ELF-1 (cell line): ENCODE results near the gene BRDT.
"Not testable (repeated sequence)": the region's sequence is repeated elsewhere in the genome, so short reads cannot be mapped to it uniquely, and the experiment has no call there.

Source experiments
- DNase-seq: peaks from one replicate; pipeline ENCODE4 v3.0.0-alpha.2; 2016; ENCODE audit warnings: low read depth, low spot score

Gene BRDT

DNA sequence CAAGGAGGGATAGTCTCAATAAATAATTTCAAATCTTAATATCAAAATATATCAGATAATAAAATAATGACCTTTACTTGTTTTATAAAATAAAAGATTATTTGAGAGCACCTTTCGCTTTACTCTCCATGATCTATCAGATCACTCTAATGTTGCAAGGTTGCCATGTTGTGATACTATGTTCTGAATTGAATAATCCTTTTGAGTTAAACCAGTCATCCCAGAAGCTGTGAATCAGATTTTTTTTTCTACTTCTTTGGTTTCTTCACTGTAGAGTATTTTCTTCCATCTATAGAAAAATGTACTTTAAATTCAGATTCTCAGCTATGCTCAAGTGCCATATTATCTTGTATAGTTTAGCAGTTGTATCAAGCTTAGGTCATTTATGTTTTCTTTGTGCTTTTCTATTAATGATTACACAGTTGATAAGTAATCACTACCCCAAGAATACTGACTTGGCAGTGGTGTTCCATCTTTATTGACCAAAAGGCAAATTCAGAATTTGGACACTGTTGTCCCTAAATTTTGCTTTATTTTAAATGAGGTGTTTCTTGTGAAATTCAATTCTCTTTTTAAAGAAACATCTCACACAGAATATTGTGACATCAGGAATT is 32.9 kb downstream of the BRDT start:
- no peak for DNase-seq

DNA sequence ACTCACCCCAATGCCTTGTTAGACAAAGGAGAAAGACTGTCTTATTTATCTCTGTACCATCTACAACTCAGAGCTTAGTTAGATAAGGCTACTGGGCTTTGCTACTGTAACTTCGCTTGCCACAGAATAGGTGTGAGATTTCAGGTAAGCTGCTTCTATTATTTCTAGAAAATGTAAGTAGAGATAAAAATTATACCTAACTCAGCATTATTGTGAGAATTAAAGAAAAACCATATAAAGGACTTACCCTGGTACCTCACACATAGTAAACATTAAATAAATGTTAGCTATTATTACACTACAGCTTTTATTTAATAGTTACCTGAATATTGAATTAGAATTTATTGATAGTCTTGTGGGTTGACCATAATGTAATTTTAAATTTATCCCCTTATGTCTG is 44.1 kb downstream of the BRDT start:
- no peak for DNase-seq

DNA sequence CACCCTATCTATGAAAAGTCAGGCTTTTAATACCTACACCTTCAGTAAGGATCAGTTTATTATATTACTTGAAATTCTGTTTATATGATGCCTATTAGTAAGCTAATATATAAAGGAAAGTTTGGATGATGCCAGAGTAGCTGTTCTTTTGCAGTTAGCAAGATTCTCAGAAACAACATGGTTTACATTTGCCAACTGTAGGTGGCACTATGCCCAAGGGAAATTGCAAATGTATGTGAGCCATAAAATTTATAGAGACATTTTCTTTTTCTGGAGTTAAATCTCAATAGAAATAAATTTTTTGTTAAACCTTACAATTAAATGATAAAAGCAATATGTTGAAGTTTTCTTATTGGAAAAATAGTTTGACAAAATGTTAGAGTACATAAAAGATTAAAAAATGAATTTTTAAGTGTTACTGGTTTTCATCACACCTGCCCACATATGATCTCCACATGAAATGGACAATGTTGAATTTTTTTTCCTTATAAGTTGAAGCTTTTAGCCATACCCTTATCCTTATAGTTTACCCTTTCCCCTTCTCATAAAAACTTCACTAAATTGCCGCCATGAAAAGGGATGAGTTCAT is 48.5 kb downstream of the BRDT start:
- no peak for DNase-seq

DNA sequence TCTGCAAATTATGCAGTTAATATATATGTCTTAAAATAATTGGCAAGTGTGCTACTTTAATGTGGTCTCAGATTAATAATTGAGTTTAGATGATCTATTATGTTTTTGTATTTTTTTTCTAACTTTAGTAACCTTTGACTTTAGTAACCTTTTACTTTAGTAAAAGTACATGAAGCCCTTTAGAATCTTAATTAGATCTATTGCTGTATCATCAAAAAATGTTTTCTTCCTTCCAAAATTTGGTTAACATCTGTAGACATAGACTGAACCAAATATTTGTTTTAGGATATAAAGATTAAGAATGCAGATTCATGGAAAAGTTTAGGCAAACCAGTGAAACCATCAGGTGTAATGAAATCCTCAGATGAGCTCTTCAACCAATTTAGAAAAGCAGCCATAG is 54.9 kb downstream of the BRDT start:
- DNase-seq, result no peak

DNA sequence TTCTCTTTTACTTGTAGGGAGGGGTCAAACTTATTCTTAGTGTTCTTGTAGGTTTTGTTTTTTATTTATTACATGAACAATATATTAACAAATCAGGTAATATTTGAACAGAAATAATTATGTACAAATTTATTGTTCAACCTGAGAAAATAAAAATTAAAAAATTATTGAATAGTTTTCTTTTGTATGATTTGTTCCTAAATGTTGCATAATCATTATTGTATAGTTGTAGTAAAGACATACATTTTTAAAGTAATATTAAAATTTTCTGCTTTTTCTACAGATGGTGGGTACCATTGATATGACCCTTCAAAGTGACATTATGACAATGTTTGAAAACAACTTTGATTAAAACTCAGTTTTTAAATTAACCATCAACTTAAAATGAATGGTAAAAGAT is 64.7 kb downstream of the BRDT start:
- DNase-seq, result no peak

DNA sequence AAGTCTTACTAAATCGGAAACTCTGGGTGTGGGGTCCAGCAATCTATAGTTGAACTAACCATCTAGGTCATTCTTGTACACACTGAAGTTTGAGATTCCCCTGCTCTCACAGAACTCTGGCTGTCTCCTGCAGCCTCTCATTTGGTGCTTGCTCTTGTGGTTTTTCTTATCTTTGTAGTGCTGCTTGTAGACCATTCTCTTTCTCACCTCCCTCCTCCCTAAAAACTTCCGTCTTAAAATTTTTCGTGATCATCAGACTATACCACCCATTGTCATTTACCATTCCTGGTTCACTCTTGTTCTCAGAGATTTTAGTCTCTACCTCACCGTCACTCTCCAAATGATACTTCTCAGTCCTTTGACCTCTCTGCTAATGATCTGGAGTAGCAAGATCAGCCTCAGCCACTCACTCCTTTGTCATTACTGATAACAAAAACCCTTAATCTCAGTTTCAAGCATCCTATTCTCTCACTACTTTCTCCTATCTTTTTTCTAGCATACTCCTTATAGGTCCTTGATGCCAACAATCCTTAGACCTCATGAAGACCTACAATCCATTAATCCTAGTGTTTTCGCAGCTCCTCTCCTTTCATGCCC is 67.6 kb downstream of the BRDT start:
- DNase-seq, result no peak

DNA sequence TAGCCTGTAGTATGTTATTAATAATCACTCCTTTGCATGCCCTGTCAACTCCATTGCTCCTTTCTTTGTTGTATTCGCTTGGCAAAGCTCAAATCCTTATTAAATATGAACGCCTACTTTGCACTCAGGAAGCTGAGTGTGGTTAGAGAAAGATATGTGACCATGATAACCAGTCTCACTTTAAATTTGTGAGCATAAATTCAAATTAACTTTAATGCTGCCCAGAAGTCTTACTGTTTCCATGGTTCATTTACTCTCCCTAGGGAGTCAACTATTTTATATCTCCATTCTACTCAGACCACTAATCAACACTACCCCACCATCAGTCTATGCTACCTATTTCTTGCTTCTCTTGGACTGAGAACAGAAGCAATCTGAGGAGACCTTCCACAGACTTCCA is 68.5 kb downstream of the BRDT start:
- DNase-seq, result no peak

DNA sequence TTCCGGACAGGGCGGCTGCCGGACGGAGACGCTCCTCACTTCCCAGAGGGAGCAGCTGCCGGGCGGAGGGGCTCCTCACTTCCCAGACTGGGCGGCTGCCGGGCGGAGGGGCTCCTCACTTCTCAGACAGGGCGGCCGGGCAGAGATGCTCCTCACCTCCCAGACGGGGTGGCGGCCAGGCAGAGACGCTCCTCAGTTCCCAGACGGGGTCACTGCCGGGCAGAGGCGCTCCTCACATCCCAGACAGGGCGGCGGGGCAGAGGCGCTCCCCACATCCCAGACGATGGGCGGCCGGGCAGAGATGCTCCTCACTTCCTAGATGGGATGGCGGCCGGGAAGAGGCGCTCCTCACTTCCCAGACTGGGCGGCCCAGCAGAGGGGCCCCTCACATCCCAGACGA is 76.8 kb downstream of the BRDT start:
- DNase-seq, result not testable (repeated sequence)

DNA sequence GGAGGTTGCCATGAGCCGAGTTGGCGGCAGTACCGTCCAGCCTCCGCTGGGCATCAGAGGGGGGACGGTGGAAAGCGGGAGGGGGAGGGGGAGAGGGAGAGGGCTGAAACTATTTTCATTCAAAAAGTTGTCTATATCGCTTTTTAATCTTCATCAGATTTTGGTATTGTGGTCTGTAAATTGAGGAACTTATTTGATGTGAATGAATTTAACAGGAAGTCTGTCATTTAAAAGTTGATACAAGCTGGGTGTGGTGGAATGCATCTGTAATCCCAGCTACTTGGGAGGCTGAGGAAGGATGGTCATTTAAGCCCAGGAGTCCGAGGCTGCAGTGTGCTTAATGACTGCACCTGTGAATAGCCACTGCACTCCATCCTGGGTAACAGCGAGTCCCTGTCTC is 77.6 kb downstream of the BRDT start:
- DNase-seq, result no peak

DNA sequence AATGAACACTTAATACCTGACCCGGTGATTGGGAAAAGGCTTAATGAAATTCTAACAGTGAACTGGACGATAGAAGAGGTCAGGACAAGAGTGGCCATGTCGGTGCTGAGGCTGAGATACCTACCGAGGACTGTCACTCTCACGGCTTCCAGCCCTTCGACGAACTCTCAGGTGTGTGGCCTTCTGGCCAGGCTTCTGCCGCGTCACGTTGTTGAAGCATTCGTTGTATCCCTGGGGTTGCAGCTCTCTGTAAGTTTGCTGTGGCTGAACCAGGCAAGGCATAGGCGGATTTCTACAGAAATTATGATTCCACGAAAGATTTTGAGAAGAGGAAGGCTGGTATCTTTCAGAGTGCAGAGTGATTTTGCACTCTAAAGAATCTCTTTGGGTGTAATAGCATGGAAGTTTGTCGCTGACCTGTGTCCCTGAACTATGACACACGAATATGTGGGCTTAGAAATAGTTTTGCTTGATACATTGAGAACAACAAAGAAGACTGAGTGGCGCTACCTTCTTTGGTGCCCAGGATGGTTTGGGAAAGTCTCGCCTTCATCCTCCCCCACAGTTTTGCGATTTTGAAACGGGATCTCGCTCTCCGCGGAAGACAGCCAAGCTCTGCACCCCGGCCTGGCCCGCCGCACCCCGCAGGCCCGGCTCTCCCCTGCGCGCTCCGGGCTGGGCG is 80.2 kb downstream of the BRDT start:
- DNase-seq, result peak; percentile 10

DNA sequence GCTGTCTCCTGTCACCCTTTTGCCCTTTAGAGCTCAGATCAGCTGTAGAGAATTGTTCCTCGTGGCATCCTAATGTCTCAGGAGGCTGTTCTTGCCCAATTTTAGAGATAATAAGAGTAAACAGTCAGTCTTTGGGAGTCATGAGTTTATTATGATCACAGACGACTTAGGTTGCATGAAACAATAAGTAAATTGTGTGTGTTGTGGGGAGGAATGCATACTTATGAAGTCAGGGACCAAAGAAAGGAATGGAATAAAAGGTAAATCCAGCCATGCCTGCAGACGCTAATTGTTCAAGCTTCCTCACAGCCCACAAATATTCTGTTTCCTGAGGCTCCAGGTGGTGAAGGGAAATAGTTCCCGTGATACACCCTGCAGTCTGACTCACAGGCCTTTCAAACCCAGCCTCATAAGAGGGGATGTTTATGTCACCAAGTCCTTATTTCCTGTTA is 81.5 kb downstream of the BRDT start:
- DNase-seq, result peak; percentile 32

DNA sequence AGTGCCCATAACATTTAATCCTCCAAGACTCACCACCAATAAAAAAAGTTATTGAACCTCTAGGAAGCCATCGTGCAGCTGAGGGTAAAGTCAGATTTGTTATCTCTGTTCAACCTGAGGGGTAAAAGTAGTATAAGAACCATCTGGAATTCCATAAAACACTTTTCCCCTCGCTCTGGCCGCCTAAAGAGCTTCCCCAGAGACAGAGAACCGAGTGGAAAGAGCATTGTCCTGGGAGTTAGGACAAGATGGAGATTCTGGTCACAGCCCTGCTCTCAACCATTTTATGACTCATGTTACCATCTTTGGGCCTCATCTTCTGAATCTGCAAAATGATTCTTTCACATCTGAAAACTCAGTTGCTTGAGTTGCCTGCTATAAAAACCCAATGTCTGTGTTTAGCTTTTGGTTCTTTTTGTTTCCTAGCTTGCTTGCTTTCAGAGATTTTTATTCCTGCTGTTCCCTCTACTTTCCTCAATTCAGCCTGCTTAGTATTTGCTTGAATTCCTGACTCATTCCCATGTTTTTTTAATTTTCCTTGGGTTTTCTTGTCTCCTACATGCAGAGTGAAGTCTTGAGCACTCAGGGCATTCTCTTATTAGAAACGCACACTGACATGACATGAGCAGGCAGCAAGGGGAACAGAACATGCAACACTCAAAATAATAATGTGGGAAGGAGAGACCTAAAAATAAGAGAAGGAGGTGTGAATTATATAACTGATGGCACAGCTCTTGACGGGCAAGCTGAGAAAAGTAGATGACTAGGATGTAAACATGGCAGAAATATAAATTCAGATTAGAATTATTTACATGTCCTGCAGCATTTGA is 82.3 kb downstream of the BRDT start:
- no peak for DNase-seq

DNA sequence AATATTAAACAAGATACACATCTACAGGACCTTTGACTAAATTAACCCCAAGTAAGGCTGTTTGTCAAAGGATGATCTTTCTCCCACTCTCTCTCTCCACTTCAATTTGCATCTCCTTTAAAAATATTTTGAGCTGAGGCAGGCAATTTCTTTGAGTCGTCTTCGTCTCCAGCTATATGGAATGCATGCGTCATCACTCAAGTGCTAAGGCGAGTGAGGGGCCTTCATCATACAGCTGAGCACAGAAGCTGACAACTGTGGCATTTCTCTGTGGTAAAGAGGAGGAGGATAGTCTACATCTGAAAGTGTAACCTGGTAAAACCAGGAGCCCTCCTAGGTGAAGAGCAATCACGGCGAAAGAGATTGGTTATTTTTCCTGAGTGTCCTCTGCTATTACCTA is 88.2 kb downstream of the BRDT start:
- DNase-seq, result no peak

DNA sequence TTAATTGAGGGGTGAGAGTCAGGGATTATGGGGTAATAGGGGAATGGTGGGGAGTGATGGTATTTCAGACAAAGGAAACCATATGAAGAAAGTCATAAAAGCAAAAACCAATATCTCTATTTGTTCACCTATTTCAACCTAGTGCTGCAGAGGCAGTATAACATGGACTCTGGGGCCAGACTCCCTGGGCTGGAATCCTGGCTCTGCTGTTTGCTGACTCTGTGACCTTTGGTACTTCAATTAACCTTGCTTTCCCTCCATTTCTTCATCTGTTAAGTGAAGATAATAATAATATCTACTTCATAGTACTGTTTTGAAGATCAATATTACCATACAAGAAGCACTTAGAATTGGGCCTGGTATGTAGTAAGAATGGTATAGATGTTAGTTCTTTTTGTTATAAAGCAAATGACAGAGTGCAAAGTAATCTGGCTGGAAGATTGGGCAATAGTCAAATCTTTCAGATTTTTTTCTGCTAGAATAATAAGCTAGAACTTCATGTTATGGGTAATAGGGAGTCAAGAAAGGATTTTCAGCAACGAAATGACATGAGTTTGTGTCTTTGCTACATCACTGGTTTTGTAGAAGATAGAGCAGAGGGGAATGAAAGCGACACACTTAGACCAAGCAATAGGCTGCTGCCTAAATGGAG is 89.6 kb downstream of the BRDT start:
- DNase-seq, result no peak

DNA sequence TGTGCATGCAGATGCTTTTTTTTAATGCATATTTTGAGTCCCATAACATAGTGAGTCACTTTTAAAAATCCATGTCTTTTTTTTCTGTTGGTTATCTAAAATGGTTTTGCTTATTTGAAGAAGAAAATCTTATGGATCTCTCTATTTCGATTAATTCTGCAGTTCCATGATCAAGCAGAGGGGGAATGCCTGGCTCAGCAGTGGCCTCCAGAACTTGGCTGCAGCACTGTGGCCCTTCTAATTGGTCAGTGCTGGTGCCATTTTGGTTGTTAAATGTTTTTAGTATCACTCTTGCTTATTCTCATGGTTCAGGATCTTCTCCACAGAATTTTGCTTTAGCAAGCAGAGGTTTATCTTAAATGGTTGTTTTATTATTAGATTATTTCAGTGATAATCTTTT is 91.8 kb downstream of the BRDT start:
- no peak for DNase-seq

DNA sequence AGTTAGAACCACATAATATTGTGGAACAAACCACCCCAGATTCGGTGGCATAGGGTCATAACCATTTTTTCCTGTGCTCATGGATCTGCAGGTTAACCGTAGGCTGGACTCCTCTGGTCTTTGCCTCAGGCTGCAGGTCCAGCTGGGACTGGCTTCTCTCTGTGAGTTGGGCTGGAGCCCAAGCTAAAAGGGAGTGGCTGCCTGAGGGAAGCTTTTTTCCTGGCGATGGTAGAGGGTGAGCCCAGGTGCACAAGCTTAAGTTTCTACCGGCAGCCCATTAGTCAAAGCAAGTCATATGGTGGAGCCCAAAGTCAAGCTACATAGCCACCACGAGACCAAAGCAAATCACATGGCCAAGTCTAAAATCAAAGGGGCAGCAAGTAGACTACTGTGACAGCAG is 94.4 kb downstream of the BRDT start:
- peak; percentile 92 for DNase-seq

DNA sequence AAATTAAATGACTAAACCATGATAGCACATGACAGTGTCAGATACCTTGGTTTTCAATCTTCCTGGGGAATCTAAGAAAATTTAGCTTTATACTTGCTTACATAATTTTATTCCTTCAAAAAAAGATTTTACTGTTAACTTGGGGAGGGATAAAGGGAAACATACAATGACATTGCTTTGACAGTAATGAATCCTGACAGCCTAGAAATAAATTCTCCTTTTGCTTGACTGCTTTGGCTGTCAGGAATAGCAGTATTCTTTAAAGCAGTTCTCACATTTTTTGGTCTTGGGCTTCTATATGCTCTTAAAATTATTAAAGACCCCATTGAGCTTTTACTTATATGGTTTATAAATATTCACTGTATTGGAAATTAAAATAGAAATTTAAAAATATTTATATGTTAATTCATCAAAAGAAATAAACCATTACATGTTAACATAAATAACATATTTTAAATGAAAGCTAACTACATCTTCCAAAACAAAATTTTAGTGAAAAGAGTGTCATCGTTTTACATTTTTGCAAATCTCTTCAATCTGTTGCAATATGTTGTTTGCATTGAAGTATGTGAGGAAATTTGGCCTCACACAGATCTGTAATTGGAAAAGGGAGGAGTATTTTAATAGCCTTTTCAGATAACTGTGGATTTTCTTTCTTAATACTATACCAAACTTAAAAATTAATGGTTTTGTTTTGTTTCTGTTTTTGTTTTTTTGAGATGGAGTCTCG is 96.7 kb downstream of the BRDT start:
- no peak for DNase-seq

DNA sequence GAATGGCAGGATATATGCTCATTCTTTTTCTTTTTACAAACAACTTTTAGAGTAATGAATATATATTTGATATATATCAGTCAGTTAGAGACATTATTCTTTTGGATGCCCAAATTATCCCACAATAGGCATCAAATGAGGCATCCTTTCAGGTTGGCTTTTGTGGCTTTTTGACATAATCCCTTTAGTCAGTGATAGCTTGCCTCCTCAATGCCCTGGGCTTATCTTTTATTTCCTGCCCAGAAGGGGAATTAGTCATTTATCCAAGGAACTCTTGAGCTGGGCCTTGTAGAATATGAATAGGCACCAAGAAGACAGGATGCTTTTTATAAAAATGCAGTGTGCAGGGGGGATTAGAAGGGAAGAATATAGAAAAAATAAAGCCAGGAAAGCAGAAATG is 102.7 kb downstream of the BRDT start:
- no peak for DNase-seq
